ENCODE data around the gene MICB. TPM values are rescaled to one million over a fixed set of nuclear protein-coding genes. Genes with fewer than 3 reads are reported as not detected.

The MICB gene
- total and polyA plus RNA-seq, 9 donors = 0.48 to 10.6 (median 1.3) TPM

- no peak for TF ChIP-seq EP300 (IDR thresholded peaks at IDR 0.05)
- no peak for TF ChIP-seq CTCF (IDR thresholded peaks at IDR 0.05)
- no peak for TF ChIP-seq POLR2A (IDR thresholded peaks at IDR 0.05)
- no peak for DNase-seq
- Histone ChIP-seq H3K4me3 (no peak overlapping the region), H3K36me3 (no peaks in the 10 kb centered on the region), H3K27me3 (no peaks in the 10 kb centered on the region), H3K27ac (no peak overlapping the region), H3K4me1 (ENCODE audit: insufficient read depth) (peaks cover 3% of the 10 kb centered on the region), H3K9me3 (no peaks in the 10 kb centered on the region)
- intact Hi-C loops (cut with DNase I) = no loop called here
- WGBS, 3 donors = 64 to 70% (median 65%) methylated on average over 9 of the region's 9 CpGs
Measured at GRCh38 chr6:31531771-31532643, 34.1 kb downstream of the MICB start.

DNA sequence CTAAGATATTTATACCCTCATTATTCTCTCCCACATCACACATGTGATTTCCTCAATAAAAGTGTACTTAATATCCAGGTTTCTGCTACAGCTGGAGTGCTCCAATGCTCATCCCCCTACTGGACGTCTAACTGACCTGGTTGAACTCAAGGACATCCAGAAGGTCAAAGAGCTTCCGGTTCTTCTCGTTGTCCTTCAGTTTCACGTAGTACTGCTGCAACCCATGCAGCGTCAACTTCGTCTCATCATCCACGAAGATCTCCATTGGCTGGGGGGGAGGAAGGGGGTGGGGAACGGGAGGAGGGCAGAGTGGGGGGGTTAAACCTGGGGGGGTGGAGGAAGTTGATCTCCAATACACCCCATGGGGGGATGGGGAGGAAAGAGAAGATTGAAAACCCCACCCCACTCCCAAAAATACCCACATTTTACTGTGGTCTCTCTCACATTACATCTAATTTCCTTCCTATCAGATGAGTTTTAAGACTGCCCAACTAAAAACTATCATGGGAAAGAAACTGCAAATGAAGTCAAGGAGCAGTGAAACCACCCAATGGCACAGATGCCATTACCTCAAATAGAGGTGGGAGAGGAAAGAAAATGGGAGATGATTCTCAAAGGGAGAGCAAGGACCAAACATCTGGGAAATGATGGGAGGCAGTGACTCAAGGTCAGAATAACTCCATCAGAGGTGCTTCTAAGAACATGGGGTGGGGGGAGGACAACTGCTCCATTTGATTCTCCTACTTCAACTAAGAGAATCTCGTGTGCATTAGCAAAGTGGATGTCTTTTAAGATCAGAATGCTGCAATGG, 34.9 kb downstream of the MICB start:
- Histone ChIP-seq H3K4me1 (ENCODE audit: insufficient read depth) (peaks cover 3% of the 10 kb centered on the region), H3K36me3 (no peaks in the 10 kb centered on the region), H3K27ac (no peak overlapping the region), H3K27me3 (no peaks in the 10 kb centered on the region), H3K4me3 (no peak overlapping the region), H3K9me3 (no peaks in the 10 kb centered on the region)
- WGBS, 3 donors = 37 to 57% (median 42%) methylated on average over 9 of the region's 9 CpGs
- no peak for DNase-seq
- intact Hi-C loops (cut with DNase I) = no loop called here
- no peak for TF ChIP-seq CTCF (IDR thresholded peaks at IDR 0.05)
- no peak for TF ChIP-seq POLR2A (IDR thresholded peaks at IDR 0.05)
- no peak for TF ChIP-seq EP300 (IDR thresholded peaks at IDR 0.05)

GRCh38 chr6:31533455-31533841, 35.5 kb downstream of the MICB start:
- no peaks in the 10 kb centered on the region for H3K9me3 ChIP-seq
- no peaks in the 10 kb centered on the region for H3K27me3 ChIP-seq
- no peaks in the 10 kb centered on the region for H3K36me3 ChIP-seq
- 71 to 84% (median 79%) methylated on average over 1 of the region's 1 CpG for WGBS, 3 donors
- TF ChIP-seq CTCF (IDR thresholded peaks at IDR 0.05) (no peak), EP300 (IDR thresholded peaks at IDR 0.05) (no peak), POLR2A (IDR thresholded peaks at IDR 0.05) (no peak)
- H3K4me3 ChIP-seq = no peak overlapping the region
- intact Hi-C loops (cut with DNase I) = no loop called here
- peaks cover 3% of the 10 kb centered on the region for H3K4me1 ChIP-seq (ENCODE audit: insufficient read depth)
- DNase-seq = no peak
- no peak overlapping the region for H3K27ac ChIP-seq

DNA sequence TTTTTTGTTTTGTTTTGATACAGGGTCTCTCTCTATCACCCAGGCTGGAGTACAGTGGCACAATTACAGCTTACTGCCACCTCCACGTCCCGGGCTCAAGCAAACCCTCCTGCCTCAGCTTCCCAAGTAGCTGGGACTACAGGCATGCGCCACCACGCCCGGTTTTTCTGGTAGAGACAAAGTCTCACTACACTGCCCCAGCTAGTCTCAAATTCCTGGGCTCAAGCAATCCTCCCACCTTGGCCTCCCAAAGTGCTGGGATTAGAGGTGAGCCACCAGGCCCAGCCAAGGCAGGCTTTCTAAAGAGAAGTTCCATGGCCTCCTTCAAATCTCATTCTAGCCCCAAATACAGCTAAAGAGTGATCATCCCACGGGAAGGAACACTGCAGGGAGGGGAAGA, 36.1 kb downstream of the MICB start:
- DNase-seq = no peak
- intact Hi-C loops (cut with DNase I) = no loop called here
- H3K9me3 ChIP-seq = no peaks in the 10 kb centered on the region
- H3K36me3 ChIP-seq = no peaks in the 10 kb centered on the region
- no peak overlapping the region for H3K4me3 ChIP-seq
- H3K4me1 ChIP-seq (ENCODE audit: insufficient read depth) = peaks cover 4% of the 10 kb centered on the region
- H3K27ac ChIP-seq = no peak overlapping the region
- H3K27me3 ChIP-seq = no peaks in the 10 kb centered on the region
- no peak for TF ChIP-seq POLR2A (IDR thresholded peaks at IDR 0.05)
- TF ChIP-seq EP300 (IDR thresholded peaks at IDR 0.05) = no peak
- no peak for TF ChIP-seq CTCF (IDR thresholded peaks at IDR 0.05)
- WGBS, 3 donors = 84 to 92% (median 85%) methylated on average over 6 of the region's 6 CpGs
